Brain microvascular endothelial cell (primary cell): ENCODE data around the gene FLT1.

Experiments used
- DNase-seq: peaks from one replicate; pipeline ENCODE4 v3.0.0-alpha.2; 2020
- H3K27ac ChIP-seq: fragments of 250-450 bp; sonication (Bioruptor Pico); 2 replicates; pipeline ENCODE4 v1.5.1; 2020; ENCODE audit warnings: mild to moderate bottlenecking, moderate library complexity
- H3K27me3 ChIP-seq: fragments of 250-450 bp; sonication (Bioruptor Pico); replicated peaks from 2 replicates; pipeline ENCODE4 v1.5.1; 2020; ENCODE audit warnings: mild to moderate bottlenecking
- H3K36me3 ChIP-seq: fragments of 250-450 bp; sonication (Bioruptor Pico); replicated peaks from 2 replicates; pipeline ENCODE4 v1.5.1; 2020; ENCODE audit warnings: mild to moderate bottlenecking
- H3K4me3 ChIP-seq: 2 replicates; pipeline ENCODE4 v1.5.1; 2011; ENCODE audit warnings: low read depth, mild to moderate bottlenecking, control low read depth, low read length, moderate library complexity
- in situ Hi-C: cut with HindIII; loops from 2 replicates; pipeline ENCODE4 v1.10.0; 2017; ENCODE audit warnings: low sequenced_read_pairs, low pct_ligation_motif_present
- TF ChIP-seq, protein P1 (sequence below): IDR thresholded peaks from 2 replicates; pipeline ENCODE4 v1.5.1; 2011; ENCODE audit warnings: low read depth, mild to moderate bottlenecking, moderate library complexity, low read length, control low read depth, inconsistent platforms; ENCODE audit errors: missing control alignments

FLT1 gene, protein sequence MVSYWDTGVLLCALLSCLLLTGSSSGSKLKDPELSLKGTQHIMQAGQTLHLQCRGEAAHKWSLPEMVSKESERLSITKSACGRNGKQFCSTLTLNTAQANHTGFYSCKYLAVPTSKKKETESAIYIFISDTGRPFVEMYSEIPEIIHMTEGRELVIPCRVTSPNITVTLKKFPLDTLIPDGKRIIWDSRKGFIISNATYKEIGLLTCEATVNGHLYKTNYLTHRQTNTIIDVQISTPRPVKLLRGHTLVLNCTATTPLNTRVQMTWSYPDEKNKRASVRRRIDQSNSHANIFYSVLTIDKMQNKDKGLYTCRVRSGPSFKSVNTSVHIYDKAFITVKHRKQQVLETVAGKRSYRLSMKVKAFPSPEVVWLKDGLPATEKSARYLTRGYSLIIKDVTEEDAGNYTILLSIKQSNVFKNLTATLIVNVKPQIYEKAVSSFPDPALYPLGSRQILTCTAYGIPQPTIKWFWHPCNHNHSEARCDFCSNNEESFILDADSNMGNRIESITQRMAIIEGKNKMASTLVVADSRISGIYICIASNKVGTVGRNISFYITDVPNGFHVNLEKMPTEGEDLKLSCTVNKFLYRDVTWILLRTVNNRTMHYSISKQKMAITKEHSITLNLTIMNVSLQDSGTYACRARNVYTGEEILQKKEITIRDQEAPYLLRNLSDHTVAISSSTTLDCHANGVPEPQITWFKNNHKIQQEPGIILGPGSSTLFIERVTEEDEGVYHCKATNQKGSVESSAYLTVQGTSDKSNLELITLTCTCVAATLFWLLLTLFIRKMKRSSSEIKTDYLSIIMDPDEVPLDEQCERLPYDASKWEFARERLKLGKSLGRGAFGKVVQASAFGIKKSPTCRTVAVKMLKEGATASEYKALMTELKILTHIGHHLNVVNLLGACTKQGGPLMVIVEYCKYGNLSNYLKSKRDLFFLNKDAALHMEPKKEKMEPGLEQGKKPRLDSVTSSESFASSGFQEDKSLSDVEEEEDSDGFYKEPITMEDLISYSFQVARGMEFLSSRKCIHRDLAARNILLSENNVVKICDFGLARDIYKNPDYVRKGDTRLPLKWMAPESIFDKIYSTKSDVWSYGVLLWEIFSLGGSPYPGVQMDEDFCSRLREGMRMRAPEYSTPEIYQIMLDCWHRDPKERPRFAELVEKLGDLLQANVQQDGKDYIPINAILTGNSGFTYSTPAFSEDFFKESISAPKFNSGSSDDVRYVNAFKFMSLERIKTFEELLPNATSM (N-terminal part only)

DNA sequence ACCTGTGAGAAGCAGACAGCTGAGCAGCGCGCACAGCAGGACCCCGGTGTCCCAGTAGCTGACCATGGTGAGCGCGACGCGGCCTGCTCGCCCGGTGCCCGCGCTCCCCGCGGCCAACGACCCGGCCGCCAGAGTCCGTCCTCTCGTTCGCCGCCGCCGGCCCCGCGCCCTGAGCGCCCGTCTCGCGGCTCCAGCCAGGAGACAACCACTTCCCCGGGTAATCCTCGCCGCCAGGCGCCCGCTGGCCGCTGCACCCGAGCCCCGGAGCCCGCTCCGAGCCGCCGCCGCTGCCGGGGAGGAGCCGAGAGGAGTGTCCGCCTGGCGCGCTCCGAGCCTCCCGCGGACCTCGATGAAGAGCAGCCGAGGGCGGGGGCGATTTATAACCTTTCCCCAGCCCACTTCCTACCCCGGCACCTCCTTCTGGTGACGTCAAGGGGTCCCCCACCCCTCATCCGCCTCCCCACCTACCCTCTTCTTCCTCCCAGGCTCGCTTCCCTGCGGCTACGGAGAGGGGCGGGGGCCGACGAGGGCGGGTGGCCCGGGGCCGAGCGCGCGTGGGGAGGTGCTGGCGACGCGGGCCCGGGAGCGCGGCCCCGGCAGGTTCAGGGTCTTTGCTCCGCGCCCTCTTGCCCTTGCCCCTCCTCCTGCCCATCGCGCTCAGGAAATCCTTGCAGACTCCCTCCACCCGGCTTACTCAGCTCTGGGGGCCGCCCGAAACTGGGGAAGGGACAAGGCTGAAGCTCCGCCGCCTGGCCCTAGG lies at the start of gene FLT1:
Gene FLT1 (minus strand): TSS at position 351 of the 760 bp plus-strand sequence. CDS start 285 bp downstream, at position 66.
- DNase-seq = no peak

DNA sequence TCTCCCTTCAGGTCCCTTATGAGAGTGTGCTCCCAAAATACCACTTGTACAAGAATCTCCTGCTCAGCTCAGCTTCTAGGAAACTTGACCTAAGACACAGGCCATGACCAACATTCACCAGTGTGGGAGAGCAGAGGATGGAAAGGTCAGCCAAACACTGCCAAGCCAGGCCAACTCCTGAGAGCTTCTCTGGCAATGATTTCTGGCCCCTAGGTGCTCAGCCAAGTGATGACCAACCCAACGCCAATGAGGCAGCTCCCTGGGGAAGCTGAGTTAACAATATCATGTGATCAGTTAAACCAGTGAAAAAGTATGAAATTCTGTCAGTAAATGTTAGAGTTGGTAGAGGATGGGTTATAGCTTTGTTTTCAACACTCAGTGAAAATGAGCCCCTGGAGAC lies 49.1 kb upstream of the FLT1 start:
- in situ Hi-C loops = no loop called here
- H3K27ac ChIP-seq = no peak overlapping the region
- no peaks in the 10 kb centered on the region for H3K36me3 ChIP-seq
- TF ChIP-seq, protein P1, sequence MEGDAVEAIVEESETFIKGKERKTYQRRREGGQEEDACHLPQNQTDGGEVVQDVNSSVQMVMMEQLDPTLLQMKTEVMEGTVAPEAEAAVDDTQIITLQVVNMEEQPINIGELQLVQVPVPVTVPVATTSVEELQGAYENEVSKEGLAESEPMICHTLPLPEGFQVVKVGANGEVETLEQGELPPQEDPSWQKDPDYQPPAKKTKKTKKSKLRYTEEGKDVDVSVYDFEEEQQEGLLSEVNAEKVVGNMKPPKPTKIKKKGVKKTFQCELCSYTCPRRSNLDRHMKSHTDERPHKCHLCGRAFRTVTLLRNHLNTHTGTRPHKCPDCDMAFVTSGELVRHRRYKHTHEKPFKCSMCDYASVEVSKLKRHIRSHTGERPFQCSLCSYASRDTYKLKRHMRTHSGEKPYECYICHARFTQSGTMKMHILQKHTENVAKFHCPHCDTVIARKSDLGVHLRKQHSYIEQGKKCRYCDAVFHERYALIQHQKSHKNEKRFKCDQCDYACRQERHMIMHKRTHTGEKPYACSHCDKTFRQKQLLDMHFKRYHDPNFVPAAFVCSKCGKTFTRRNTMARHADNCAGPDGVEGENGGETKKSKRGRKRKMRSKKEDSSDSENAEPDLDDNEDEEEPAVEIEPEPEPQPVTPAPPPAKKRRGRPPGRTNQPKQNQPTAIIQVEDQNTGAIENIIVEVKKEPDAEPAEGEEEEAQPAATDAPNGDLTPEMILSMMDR = no peak
- no peaks in the 10 kb centered on the region for H3K27me3 ChIP-seq
- H3K4me3 ChIP-seq = no peak overlapping the region
- DNase-seq = no peak

More for the DNA sequence above, at the start of gene FLT1:
- H3K27ac ChIP-seq = no peak within 1 kb of the TSS
- no peaks in the 10 kb centered on the region for H3K36me3 ChIP-seq
- H3K27me3 ChIP-seq = no peaks in the 10 kb centered on the region
- TF ChIP-seq, protein P1 = no peak
- in situ Hi-C loops = no loop called here
- H3K4me3 ChIP-seq = peak within 1 kb of the TSS; percentile 63

DNA sequence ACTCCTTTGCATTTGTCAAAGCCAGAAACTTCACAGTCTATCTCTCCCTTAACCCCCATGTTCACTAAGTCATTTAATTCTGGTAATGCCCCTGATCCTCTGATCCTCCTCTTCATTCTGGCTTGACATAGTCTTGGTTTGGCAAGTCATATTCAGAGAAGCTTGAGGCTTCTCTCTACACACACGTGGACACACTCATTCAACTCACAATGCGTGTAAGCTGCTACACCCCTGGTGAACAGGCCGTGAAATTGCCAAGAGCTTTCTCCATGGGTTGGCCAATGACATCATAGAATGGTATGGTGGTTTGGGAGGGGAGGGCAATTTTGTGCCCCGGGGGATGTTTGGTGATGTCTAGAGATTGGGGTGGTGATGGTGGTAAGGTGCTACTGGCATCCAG lies 47.9 kb upstream of the FLT1 start:
- H3K27ac ChIP-seq = no peak overlapping the region
- DNase-seq = no peak

DNA sequence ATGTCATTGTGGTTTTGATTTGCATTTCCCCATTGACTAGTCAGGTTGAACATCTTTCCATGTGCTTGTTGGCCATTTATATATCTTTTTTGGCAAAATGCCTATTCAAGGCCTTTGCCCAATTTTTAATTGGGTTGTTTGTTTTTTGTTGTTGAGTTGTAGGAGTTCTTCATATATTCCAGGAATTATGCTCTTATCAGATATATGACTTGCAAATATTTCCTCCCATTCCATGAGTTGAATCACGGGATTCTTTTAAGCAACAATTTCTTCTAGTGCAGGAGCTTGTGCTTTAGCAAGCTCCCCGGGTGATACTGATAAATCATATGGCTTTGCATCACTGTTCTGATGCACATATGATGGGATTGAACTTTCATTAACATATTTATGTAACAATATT lies 47.0 kb upstream of the FLT1 start:
- Histone ChIP-seq H3K4me3 (no peak overlapping the region), H3K27ac (no peak overlapping the region), H3K36me3 (no peaks in the 10 kb centered on the region), H3K27me3 (no peaks in the 10 kb centered on the region)
- TF ChIP-seq, protein P1 = no peak
- no peak for DNase-seq
- in situ Hi-C loops = no loop called here

More for the DNA sequence above, 47.9 kb upstream of the FLT1 start:
- in situ Hi-C loops = no loop called here
- Histone ChIP-seq H3K4me3 (no peak overlapping the region), H3K36me3 (no peaks in the 10 kb centered on the region), H3K27me3 (no peaks in the 10 kb centered on the region)
- TF ChIP-seq, protein P1 = no peak

DNA sequence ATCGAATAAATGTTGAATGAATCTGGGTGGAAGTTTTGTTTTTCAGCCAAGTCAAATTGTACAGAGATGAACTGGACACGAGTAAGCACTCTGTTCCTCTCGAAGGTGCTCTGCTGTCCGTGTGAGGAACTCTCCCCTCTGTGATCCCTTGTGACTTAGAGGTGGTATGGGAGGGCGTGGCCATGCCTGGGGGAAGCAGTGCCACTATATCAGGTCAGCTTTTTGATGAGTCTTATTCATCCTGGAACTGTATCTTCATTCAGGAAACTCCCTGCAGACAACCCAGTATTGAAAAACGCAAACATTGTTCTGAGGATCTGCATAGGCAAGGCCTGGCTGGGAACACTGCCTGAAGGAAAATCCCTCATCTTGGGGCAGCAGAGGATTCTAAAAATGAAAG lies 45.7 kb upstream of the FLT1 start:
- no peak overlapping the region for H3K27ac ChIP-seq
- no peak overlapping the region for H3K4me3 ChIP-seq
- H3K27me3 ChIP-seq = no peaks in the 10 kb centered on the region
- DNase-seq = peak; percentile 6
- no peaks in the 10 kb centered on the region for H3K36me3 ChIP-seq
- TF ChIP-seq, protein P1 = no peak
- in situ Hi-C loops = no loop called here
